ENCODE measurements around the gene HMCN2. TPM values are rescaled to one million over a fixed set of nuclear protein-coding genes. Genes with fewer than 3 reads are reported as not detected.

The HMCN2 gene
- total RNA-seq, 1 donor from 2014 or later, result 9.3 TPM

DNA sequence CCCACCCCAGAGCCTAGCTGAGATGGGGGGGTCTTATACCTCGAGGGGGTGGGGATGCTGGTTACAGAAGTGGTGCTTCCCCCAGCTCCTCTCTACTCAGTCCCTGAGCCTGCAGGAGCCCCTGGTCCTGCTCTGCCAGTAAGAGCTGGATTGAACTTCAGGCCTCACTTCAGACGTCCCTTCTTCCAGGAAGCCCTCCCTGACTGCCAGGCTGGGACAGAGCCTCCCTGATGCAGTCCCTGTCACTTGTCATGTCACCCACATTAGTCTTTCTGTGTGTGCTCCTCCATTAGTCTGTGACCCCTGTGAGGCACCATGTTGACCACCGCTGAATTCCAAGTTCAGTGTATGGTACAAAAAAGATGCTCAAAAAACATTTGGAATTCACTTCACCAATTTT is 100.5 kb downstream of the HMCN2 start:
- DNase-seq, result no peak
- H3K36me3 Mint-ChIP-seq (ENCODE audit: unreplicated experiment), result peaks cover 1% of the 10 kb centered on the region
- H3K9me3 Mint-ChIP-seq (ENCODE audit: unreplicated experiment), result peaks cover 8% of the 10 kb centered on the region
- no peak overlapping the region for H3K27ac Mint-ChIP-seq (ENCODE audit: unreplicated experiment)
- H3K27me3 Mint-ChIP-seq (ENCODE audit: unreplicated experiment), result peaks cover 10% of the 10 kb centered on the region
- no peak overlapping the region for H3K4me3 Mint-ChIP-seq (ENCODE audit: unreplicated experiment)
- TF ChIP-seq, protein P1, sequence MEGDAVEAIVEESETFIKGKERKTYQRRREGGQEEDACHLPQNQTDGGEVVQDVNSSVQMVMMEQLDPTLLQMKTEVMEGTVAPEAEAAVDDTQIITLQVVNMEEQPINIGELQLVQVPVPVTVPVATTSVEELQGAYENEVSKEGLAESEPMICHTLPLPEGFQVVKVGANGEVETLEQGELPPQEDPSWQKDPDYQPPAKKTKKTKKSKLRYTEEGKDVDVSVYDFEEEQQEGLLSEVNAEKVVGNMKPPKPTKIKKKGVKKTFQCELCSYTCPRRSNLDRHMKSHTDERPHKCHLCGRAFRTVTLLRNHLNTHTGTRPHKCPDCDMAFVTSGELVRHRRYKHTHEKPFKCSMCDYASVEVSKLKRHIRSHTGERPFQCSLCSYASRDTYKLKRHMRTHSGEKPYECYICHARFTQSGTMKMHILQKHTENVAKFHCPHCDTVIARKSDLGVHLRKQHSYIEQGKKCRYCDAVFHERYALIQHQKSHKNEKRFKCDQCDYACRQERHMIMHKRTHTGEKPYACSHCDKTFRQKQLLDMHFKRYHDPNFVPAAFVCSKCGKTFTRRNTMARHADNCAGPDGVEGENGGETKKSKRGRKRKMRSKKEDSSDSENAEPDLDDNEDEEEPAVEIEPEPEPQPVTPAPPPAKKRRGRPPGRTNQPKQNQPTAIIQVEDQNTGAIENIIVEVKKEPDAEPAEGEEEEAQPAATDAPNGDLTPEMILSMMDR (IDR thresholded peaks at IDR 0.05; ENCODE audit: partially characterized antibody, unreplicated experiment), result no peak
- H3K4me1 Mint-ChIP-seq (ENCODE audit: low read depth, unreplicated experiment), result no peaks in the 10 kb centered on the region

DNA sequence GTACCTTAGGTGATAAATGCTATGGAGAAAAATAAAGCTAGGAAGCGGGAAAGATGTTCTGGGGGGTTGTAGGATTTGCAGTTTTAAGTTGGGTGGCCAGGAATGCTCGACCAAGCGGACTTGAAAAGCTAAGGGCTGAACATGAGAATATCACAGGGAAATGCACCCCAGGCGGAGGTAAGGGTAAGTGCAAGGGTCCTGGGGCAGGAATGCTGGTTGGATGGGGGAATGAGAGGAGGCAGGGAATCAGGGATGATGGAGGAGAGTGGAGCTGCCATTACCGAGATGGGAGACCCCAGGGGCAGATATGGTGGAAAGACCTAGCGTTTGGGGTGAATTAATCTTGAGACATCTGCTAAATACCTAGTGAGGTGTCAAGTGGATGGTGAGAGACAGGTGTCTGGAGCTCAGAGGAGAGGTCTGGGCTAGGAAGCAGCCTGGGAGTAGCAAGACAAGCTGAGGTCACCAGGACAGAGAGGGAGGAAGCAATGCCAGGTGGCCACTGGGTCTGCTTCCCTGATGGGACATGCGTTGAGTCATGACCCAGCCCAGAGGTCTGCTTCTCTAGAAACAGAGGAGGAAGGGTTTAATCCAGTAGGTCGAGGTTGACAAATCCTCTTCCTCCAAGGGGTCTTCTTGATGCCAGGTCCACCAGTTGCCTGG is 101.5 kb downstream of the HMCN2 start:
- Mint-ChIP-seq H3K9me3 (ENCODE audit: unreplicated experiment) (peaks cover 8% of the 10 kb centered on the region), H3K4me3 (ENCODE audit: unreplicated experiment) (no peak overlapping the region), H3K27ac (ENCODE audit: unreplicated experiment) (peak overlapping the region; percentile 9), H3K27me3 (ENCODE audit: unreplicated experiment) (peaks cover 10% of the 10 kb centered on the region), H3K36me3 (ENCODE audit: unreplicated experiment) (no peaks in the 10 kb centered on the region), H3K4me1 (ENCODE audit: low read depth, unreplicated experiment) (no peaks in the 10 kb centered on the region)
- DNase-seq, result no peak
- TF ChIP-seq, protein P1 (IDR thresholded peaks at IDR 0.05; ENCODE audit: partially characterized antibody, unreplicated experiment), result no peak

DNA sequence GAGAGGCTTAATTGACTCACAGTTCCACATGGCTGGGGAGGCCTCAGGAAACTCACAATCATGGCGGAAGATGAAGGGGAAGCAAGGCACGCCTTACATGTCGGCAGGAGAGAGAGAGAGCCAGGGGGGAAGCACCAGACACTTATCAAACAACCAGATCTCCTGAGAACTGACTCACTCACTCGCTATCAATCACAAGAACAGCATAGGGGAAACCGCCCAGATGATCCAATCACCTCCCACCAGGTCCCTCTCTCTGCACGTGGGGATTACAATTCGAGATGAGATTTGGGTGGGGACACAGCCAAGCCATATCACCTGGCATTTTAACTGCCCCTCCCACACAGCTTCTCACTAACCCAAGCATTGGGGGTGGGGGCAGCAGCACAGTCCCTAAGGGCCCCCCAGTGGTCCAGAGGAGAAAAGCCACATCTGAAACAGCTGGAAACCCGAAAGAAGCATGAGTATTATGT is 103.1 kb downstream of the HMCN2 start:
- H3K4me1 Mint-ChIP-seq (ENCODE audit: low read depth, unreplicated experiment), result no peaks in the 10 kb centered on the region
- DNase-seq, result no peak
- H3K36me3 Mint-ChIP-seq (ENCODE audit: unreplicated experiment), result no peaks in the 10 kb centered on the region
- TF ChIP-seq, protein P1 (IDR thresholded peaks at IDR 0.05; ENCODE audit: partially characterized antibody, unreplicated experiment), result no peak
- H3K4me3 Mint-ChIP-seq (ENCODE audit: unreplicated experiment), result no peak overlapping the region
- H3K9me3 Mint-ChIP-seq (ENCODE audit: unreplicated experiment), result peaks cover 7% of the 10 kb centered on the region
- H3K27me3 Mint-ChIP-seq (ENCODE audit: unreplicated experiment), result peaks cover 11% of the 10 kb centered on the region
- H3K27ac Mint-ChIP-seq (ENCODE audit: unreplicated experiment), result no peak overlapping the region

DNA sequence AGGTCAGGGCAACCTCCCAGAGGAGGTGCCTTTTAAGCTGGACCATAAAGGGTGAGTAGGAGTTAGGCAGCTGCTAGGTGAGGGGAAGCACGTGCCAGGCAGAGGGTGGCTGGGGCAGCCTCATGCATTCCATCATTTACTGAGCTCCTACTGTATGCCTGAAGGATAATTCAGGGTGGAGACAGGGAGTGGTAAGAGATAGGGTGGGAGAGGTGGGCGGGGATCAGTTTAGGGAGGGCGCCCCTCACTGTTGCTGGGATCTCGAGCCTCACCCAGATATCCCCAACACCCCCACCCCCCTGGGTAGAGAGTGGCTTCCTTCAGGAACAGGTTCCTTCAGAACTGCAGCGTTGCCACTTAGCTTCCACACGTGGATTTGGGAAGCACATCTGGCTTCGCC is 104.7 kb downstream of the HMCN2 start:
- no peak overlapping the region for H3K27ac Mint-ChIP-seq (ENCODE audit: unreplicated experiment)
- no peak overlapping the region for H3K4me3 Mint-ChIP-seq (ENCODE audit: unreplicated experiment)
- TF ChIP-seq, protein P1 (IDR thresholded peaks at IDR 0.05; ENCODE audit: partially characterized antibody, unreplicated experiment), result no peak
- H3K27me3 Mint-ChIP-seq (ENCODE audit: unreplicated experiment), result peaks cover 12% of the 10 kb centered on the region
- H3K4me1 Mint-ChIP-seq (ENCODE audit: low read depth, unreplicated experiment), result no peaks in the 10 kb centered on the region
- no peak for DNase-seq
- H3K9me3 Mint-ChIP-seq (ENCODE audit: unreplicated experiment), result peaks cover 7% of the 10 kb centered on the region
- H3K36me3 Mint-ChIP-seq (ENCODE audit: unreplicated experiment), result no peaks in the 10 kb centered on the region

DNA sequence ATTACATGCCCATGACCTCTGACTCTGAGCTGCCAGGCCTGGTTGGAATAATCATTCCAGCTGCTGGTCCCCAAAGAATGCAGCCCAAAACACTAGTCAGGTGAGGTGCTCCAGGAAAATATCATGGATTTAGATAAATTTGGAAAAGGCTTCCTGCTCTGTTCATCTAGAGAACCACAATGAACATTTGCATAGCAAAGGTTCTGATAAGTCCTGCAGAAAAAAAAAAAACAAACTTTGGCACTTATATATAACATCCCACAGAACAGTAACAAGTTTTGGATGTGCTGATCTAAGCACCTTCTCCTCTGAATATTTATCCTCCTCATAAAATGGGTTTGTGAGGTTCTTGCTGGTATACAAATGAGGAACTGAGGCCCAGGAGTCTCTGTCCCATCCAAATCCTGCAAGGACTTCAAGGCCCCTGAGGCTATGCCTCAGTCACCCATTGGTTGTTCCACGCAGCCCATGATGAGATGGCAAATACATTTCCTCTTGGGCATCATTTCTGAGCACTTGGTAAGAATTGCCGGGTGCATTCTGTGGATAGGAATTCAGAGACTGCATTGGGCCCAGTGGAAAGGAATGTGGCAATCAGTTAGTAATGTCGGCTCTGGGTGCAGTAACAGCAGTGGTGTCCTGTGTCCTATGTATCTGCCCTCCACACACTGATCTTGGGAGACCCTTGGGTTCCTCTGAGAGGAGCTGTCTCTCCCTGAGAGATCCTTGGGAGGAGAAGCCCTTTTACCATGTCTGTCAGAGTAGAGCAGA is 105.8 kb downstream of the HMCN2 start:
- no peak overlapping the region for H3K27ac Mint-ChIP-seq (ENCODE audit: unreplicated experiment)
- no peak overlapping the region for H3K4me3 Mint-ChIP-seq (ENCODE audit: unreplicated experiment)
- DNase-seq, result no peak
- no peaks in the 10 kb centered on the region for H3K4me1 Mint-ChIP-seq (ENCODE audit: low read depth, unreplicated experiment)
- no peaks in the 10 kb centered on the region for H3K36me3 Mint-ChIP-seq (ENCODE audit: unreplicated experiment)
- peaks cover 12% of the 10 kb centered on the region for H3K27me3 Mint-ChIP-seq (ENCODE audit: unreplicated experiment)
- H3K9me3 Mint-ChIP-seq (ENCODE audit: unreplicated experiment), result peaks cover 7% of the 10 kb centered on the region
- TF ChIP-seq, protein P1 (IDR thresholded peaks at IDR 0.05; ENCODE audit: partially characterized antibody, unreplicated experiment), result no peak

Data from glutamatergic neuron (in vitro differentiated cells).